ENCODE results near the gene SLC22A1. TPM values are rescaled to one million over a fixed set of nuclear protein-coding genes. Genes with fewer than 3 reads are reported as not detected.

SLC22A1 gene
- total RNA-seq (2022) (1.5 and 2.0 TPM in 2 replicates), Bru-seq, nascent RNA (percentile 50 among the genes with signal in this experiment), BruChase-seq, experiment 1, labeled RNA remaining after a 2-hour chase (percentile 46 among the genes with signal in this experiment), BruChase-seq, experiment 2, labeled RNA remaining after a 6-hour chase (percentile 46 among the genes with signal in this experiment)
- long read RNA-seq, partial matches to known transcripts: 1 of 1 reads
- long read RNA-seq, other reads (novel, unspliced or antisense): 0 of 1 reads

GRCh38 chr6:160121558-160121957 is at the start of gene SLC22A1:
SLC22A1 (plus strand) TSS chr6:160121815; CDS start chr6:160121936, 121 bp downstream.
- DNase-seq: no peak
- Mint-ChIP-seq H3K27ac (ENCODE audit: unreplicated experiment) (no peak within 1 kb of the TSS), H3K9me3 (ENCODE audit: unreplicated experiment) (no peaks in the 10 kb centered on the region), H3K36me3 (ENCODE audit: insufficient read depth, unreplicated experiment) (peaks cover 5% of the 10 kb centered on the region), H3K4me1 (ENCODE audit: low read depth, unreplicated experiment) (no peaks in the 10 kb centered on the region), H3K27me3 (ENCODE audit: insufficient read depth, unreplicated experiment) (no peaks in the 10 kb centered on the region), H3K4me3 (ENCODE audit: unreplicated experiment) (no peak within 1 kb of the TSS)
- intact Hi-C loops (cut with micrococcal nuclease; ENCODE audit: unreplicated experiment): no loop called here
- Histone ChIP-seq H3K36me3 (ENCODE audit: control insufficient read depth, insufficient read depth, low read length) (no peaks in the 10 kb centered on the region), H3K4me3 (ENCODE audit: low read depth, low read length) (no peak within 1 kb of the TSS), H3K9me3 (peaks cover 6% of the 10 kb centered on the region; the same call in 1 of the 2 replicates), H3K4me1 (no peaks in the 10 kb centered on the region), H3K27me3 (replicated peaks; ENCODE audit: control insufficient read depth, insufficient read depth, low read length) (no peaks in the 10 kb centered on the region)
- ChIA-PET POLR2A (no interaction called here), CTCF (no interaction called here)
- TF ChIP-seq, protein P1, sequence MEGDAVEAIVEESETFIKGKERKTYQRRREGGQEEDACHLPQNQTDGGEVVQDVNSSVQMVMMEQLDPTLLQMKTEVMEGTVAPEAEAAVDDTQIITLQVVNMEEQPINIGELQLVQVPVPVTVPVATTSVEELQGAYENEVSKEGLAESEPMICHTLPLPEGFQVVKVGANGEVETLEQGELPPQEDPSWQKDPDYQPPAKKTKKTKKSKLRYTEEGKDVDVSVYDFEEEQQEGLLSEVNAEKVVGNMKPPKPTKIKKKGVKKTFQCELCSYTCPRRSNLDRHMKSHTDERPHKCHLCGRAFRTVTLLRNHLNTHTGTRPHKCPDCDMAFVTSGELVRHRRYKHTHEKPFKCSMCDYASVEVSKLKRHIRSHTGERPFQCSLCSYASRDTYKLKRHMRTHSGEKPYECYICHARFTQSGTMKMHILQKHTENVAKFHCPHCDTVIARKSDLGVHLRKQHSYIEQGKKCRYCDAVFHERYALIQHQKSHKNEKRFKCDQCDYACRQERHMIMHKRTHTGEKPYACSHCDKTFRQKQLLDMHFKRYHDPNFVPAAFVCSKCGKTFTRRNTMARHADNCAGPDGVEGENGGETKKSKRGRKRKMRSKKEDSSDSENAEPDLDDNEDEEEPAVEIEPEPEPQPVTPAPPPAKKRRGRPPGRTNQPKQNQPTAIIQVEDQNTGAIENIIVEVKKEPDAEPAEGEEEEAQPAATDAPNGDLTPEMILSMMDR (IDR thresholded peaks at IDR 0.05; ENCODE audit: insufficient read depth in 1 of 2, low read depth in 1 of 2, low read length in 1 of 2, severe bottlenecking in 1 of 2, unreplicated experiment in 1 of 2): no peak
- BruUV-seq (replicated peaks): no TSS peak

- H3K4me3 ChIP-seq (ENCODE audit: low read depth, low read length): no peak overlapping the region
- intact Hi-C loops (cut with micrococcal nuclease; ENCODE audit: unreplicated experiment): no loop called here
- no peaks in the 10 kb centered on the region for H3K9me3 ChIP-seq
- H3K4me1 Mint-ChIP-seq (ENCODE audit: low read depth, unreplicated experiment): no peaks in the 10 kb centered on the region
- no peaks in the 10 kb centered on the region for H3K27me3 ChIP-seq (replicated peaks; ENCODE audit: control insufficient read depth, insufficient read depth, low read length)
- H3K4me1 ChIP-seq: no peaks in the 10 kb centered on the region
- H3K36me3 ChIP-seq (ENCODE audit: control insufficient read depth, insufficient read depth, low read length): peaks cover 7% of the 10 kb centered on the region
- no peaks in the 10 kb centered on the region for H3K9me3 Mint-ChIP-seq (ENCODE audit: unreplicated experiment)
- H3K27ac Mint-ChIP-seq (ENCODE audit: unreplicated experiment): no peak overlapping the region
- DNase-seq: no peak
- H3K4me3 Mint-ChIP-seq (ENCODE audit: unreplicated experiment): no peak overlapping the region
- TF ChIP-seq, protein P1 (IDR thresholded peaks at IDR 0.05; ENCODE audit: insufficient read depth in 1 of 2, low read depth in 1 of 2, low read length in 1 of 2, severe bottlenecking in 1 of 2, unreplicated experiment in 1 of 2): no peak
- H3K27me3 Mint-ChIP-seq (ENCODE audit: insufficient read depth, unreplicated experiment): no peaks in the 10 kb centered on the region
- TSS peak; percentile 16 for BruUV-seq (replicated peaks)
- H3K36me3 Mint-ChIP-seq (ENCODE audit: insufficient read depth, unreplicated experiment): peaks cover 68% of the 10 kb centered on the region
- CTCF ChIA-PET: interaction anchor here (0.8 kb wide), 1 partner anchor 14 kb away, joined by 3 read pairs; no protein-coding TSS in a partner anchor
- POLR2A ChIA-PET: no interaction called here
Measured at GRCh38 chr6:160073272-160073671, 48.3 kb upstream of the SLC22A1 start.

DNA sequence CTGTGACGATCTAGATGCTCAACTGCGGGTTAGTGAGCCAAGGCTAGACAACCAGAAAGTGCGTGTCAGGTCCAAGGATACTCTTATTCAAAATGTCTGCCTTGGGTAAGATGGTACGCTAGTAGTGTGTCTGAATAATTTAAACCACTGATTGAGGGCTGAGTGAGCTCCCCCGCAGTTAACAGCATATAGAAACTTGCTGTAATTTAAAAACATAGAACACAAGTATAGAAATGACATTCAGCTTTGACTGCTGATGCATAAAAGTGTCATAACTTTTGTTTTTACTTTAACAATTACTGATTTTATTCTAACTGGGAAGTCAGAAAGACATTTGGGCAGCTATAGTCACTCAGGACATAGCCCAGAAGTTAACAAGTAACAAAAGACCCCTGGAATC is 45.6 kb upstream of the SLC22A1 start:
- Mint-ChIP-seq H3K9me3 (ENCODE audit: unreplicated experiment) (peaks cover 9% of the 10 kb centered on the region), H3K4me1 (ENCODE audit: low read depth, unreplicated experiment) (no peaks in the 10 kb centered on the region), H3K27ac (ENCODE audit: unreplicated experiment) (no peak overlapping the region), H3K4me3 (ENCODE audit: unreplicated experiment) (no peak overlapping the region), H3K36me3 (ENCODE audit: insufficient read depth, unreplicated experiment) (peaks cover 72% of the 10 kb centered on the region), H3K27me3 (ENCODE audit: insufficient read depth, unreplicated experiment) (no peaks in the 10 kb centered on the region)
- intact Hi-C loops (cut with micrococcal nuclease; ENCODE audit: unreplicated experiment): no loop called here
- Histone ChIP-seq H3K9me3 (no peaks in the 10 kb centered on the region), H3K4me3 (ENCODE audit: low read depth, low read length) (no peak overlapping the region), H3K4me1 (no peaks in the 10 kb centered on the region), H3K27me3 (replicated peaks; ENCODE audit: control insufficient read depth, insufficient read depth, low read length) (no peaks in the 10 kb centered on the region), H3K36me3 (ENCODE audit: control insufficient read depth, insufficient read depth, low read length) (peaks cover 8% of the 10 kb centered on the region)
- ChIA-PET CTCF (no interaction called here), POLR2A (no interaction called here)
- DNase-seq: no peak
- no TSS peak for BruUV-seq (replicated peaks)
- TF ChIP-seq, protein P1 (IDR thresholded peaks at IDR 0.05; ENCODE audit: insufficient read depth in 1 of 2, low read depth in 1 of 2, low read length in 1 of 2, severe bottlenecking in 1 of 2, unreplicated experiment in 1 of 2): no peak
